HUES64 (cell line): ENCODE results near the gene SLC9A9.

Experiments used
- H3K27ac ChIP-seq: 2 replicates; pipeline ENCODE4 v1.7.0; 2013; ENCODE audit warnings: low read depth, low read length, inconsistent platforms
- H3K27me3 ChIP-seq: 2 replicates; pipeline ENCODE4 v1.6.1; 2013; ENCODE audit warnings: mild to moderate bottlenecking, low read length; ENCODE audit not compliant: insufficient read depth
- H3K36me3 ChIP-seq: 2 replicates; pipeline ENCODE4 v1.6.1; 2013; ENCODE audit warnings: mild to moderate bottlenecking, low read length; ENCODE audit not compliant: insufficient read depth
- H3K4me1 ChIP-seq: 2 replicates; pipeline ENCODE4 v1.6.1; 2013; ENCODE audit warnings: mild to moderate bottlenecking, low read length, moderate library complexity; ENCODE audit not compliant: insufficient read depth
- H3K4me3 ChIP-seq: 2 replicates; pipeline ENCODE4 v1.5.1; 2013; ENCODE audit warnings: mild to moderate bottlenecking, low read length, moderate library complexity
- H3K9ac ChIP-seq: 2 replicates; pipeline ENCODE4 v1.6.1; 2013; ENCODE audit warnings: mild to moderate bottlenecking, low read depth, low read length
- H3K9me3 ChIP-seq: 2 replicates; pipeline ENCODE4 v1.6.1; 2013; ENCODE audit warnings: low read depth, low read length; ENCODE audit not compliant: insufficient read depth
- WGBS: fragments of 150-250, 120-280 bp; methylation state at CpG from one replicate; pipeline ENCODE4 v1.1.7; 2013; ENCODE audit warnings: missing lambda C conversion rate; 5-methylcytosine and 5-hydroxymethylcytosine counted together

Gene SLC9A9

GRCh38 chr3:143685491-143685890 is 162.8 kb downstream of the SLC9A9 start:
- no peak overlapping the region for H3K27ac ChIP-seq
- H3K9ac ChIP-seq: no peak overlapping the region
- 89% methylated on average over 1 of the region's 1 CpG for WGBS
- H3K4me1 ChIP-seq: peaks cover 4% of the 10 kb centered on the region; the same call in 1 of the 2 replicates
- H3K4me3 ChIP-seq: no peak overlapping the region
- H3K36me3 ChIP-seq: no peaks in the 10 kb centered on the region
- H3K27me3 ChIP-seq: no peaks in the 10 kb centered on the region
- no peaks in the 10 kb centered on the region for H3K9me3 ChIP-seq

- Histone ChIP-seq H3K9ac (no peak overlapping the region), H3K4me3 (no peak overlapping the region), H3K9me3 (no peaks in the 10 kb centered on the region), H3K4me1 (peaks cover 4% of the 10 kb centered on the region; the same call in 1 of the 2 replicates), H3K27ac (no peak overlapping the region), H3K36me3 (no peaks in the 10 kb centered on the region), H3K27me3 (no peaks in the 10 kb centered on the region)
These were observed 170.8 kb downstream of the SLC9A9 start for GRCh38 chr3:143677430-143677829.

- WGBS: 88% methylated on average over 3 of the region's 3 CpGs
- Histone ChIP-seq H3K4me1 (no peaks in the 10 kb centered on the region), H3K9ac (no peak overlapping the region), H3K27me3 (no peaks in the 10 kb centered on the region), H3K9me3 (no peaks in the 10 kb centered on the region), H3K27ac (no peak overlapping the region), H3K36me3 (no peaks in the 10 kb centered on the region), H3K4me3 (no peak overlapping the region)
These were observed 171.5 kb downstream of the SLC9A9 start for GRCh38 chr3:143676747-143677146.

GRCh38 chr3:143676021-143676420 is 172.2 kb downstream of the SLC9A9 start:
- no peaks in the 10 kb centered on the region for H3K9me3 ChIP-seq
- no peaks in the 10 kb centered on the region for H3K27me3 ChIP-seq
- H3K9ac ChIP-seq: no peak overlapping the region
- no peak overlapping the region for H3K4me3 ChIP-seq
- 93% methylated on average over 6 of the region's 6 CpGs for WGBS
- H3K4me1 ChIP-seq: no peaks in the 10 kb centered on the region
- no peaks in the 10 kb centered on the region for H3K36me3 ChIP-seq
- H3K27ac ChIP-seq: no peak overlapping the region

GRCh38 chr3:143674100-143674968 is 173.9 kb downstream of the SLC9A9 start:
- H3K4me1 ChIP-seq: no peaks in the 10 kb centered on the region

GRCh38 chr3:143672396-143673165 is 175.7 kb downstream of the SLC9A9 start:
- no peaks in the 10 kb centered on the region for H3K4me1 ChIP-seq
- H3K9me3 ChIP-seq: no peaks in the 10 kb centered on the region
- WGBS: 95% methylated on average over 3 of the region's 3 CpGs

More at GRCh38 chr3:143674100-143674968, 173.9 kb downstream of the SLC9A9 start:
- Histone ChIP-seq H3K27me3 (no peaks in the 10 kb centered on the region), H3K4me3 (no peak overlapping the region), H3K9ac (no peak overlapping the region), H3K36me3 (no peaks in the 10 kb centered on the region), H3K27ac (no peak overlapping the region), H3K9me3 (no peaks in the 10 kb centered on the region)
- 34% methylated on average over 9 of the region's 10 CpGs for WGBS

GRCh38 chr3:143671626-143672025 is 176.6 kb downstream of the SLC9A9 start:
- no peak overlapping the region for H3K9ac ChIP-seq
- H3K9me3 ChIP-seq: no peaks in the 10 kb centered on the region
- no peaks in the 10 kb centered on the region for H3K27me3 ChIP-seq
- H3K27ac ChIP-seq: no peak overlapping the region
- H3K4me3 ChIP-seq: no peak overlapping the region
- H3K4me1 ChIP-seq: no peaks in the 10 kb centered on the region
- no peaks in the 10 kb centered on the region for H3K36me3 ChIP-seq
- WGBS: 63% methylated on average over 1 of the region's 1 CpG

More at GRCh38 chr3:143672396-143673165, 175.7 kb downstream of the SLC9A9 start:
- H3K36me3 ChIP-seq: no peaks in the 10 kb centered on the region
- no peak overlapping the region for H3K4me3 ChIP-seq
- H3K9ac ChIP-seq: no peak overlapping the region
- H3K27me3 ChIP-seq: no peaks in the 10 kb centered on the region
- no peak overlapping the region for H3K27ac ChIP-seq

- no peak overlapping the region for H3K9ac ChIP-seq
- H3K27ac ChIP-seq: no peak overlapping the region
- no peaks in the 10 kb centered on the region for H3K36me3 ChIP-seq
- no peaks in the 10 kb centered on the region for H3K9me3 ChIP-seq
- 90% methylated on average over 5 of the region's 5 CpGs for WGBS
- no peaks in the 10 kb centered on the region for H3K27me3 ChIP-seq
- no peak overlapping the region for H3K4me3 ChIP-seq
- no peaks in the 10 kb centered on the region for H3K4me1 ChIP-seq
These were observed 179.1 kb downstream of the SLC9A9 start for GRCh38 chr3:143668924-143669790.

- H3K27me3 ChIP-seq: no peaks in the 10 kb centered on the region
- no peaks in the 10 kb centered on the region for H3K9me3 ChIP-seq
- no peaks in the 10 kb centered on the region for H3K36me3 ChIP-seq
- H3K4me1 ChIP-seq: no peaks in the 10 kb centered on the region
- no peak overlapping the region for H3K9ac ChIP-seq
- 95% methylated on average over 3 of the region's 5 CpGs for WGBS
- H3K27ac ChIP-seq: no peak overlapping the region
- H3K4me3 ChIP-seq: no peak overlapping the region
These were observed 179.9 kb downstream of the SLC9A9 start for GRCh38 chr3:143668385-143668784.

- peaks cover 5% of the 10 kb centered on the region for H3K9me3 ChIP-seq
- 93% methylated on average over 3 of the region's 3 CpGs for WGBS
- H3K4me1 ChIP-seq: peaks cover 9% of the 10 kb centered on the region
- H3K36me3 ChIP-seq: no peaks in the 10 kb centered on the region
- no peak overlapping the region for H3K27ac ChIP-seq
- H3K27me3 ChIP-seq: no peaks in the 10 kb centered on the region
- no peak overlapping the region for H3K4me3 ChIP-seq
- H3K9ac ChIP-seq: no peak overlapping the region
These were observed 186.6 kb downstream of the SLC9A9 start for GRCh38 chr3:143661677-143662076.
